HepG2 (cell line): ENCODE data around the gene GNB1. TPM values are rescaled to one million over a fixed set of nuclear protein-coding genes. Genes with fewer than 3 reads are reported as not detected.

Experiments
- ATAC-seq: fragments of 200-7000 bp; cut with Tn5 transposase; 3 replicates; pipeline ENCODE4 v1.9.1; 2020; ENCODE audit warnings: mild to moderate bottlenecking, moderate library complexity
- BruUV-seq: library from RNA; stranded (reverse); fragments of 400-500 nt; replicated peaks from 2 replicates; lab custom pipeline; 2021; lab: Mats Ljungman, UMichigan
- CTCF ChIA-PET: fragments of 300-600 bp; formaldehyde crosslinking; extraction: SDS; loops from one replicate; lab custom pipeline; 2021; ENCODE audit warnings: low total read pairs, inconsistent platforms, low intra/inter-chr PET ratio; lab: Yijun Ruan, JAX
- POLR2A ChIA-PET: fragments of 350-600 bp; sonication (Branson Sonifier 250); formaldehyde crosslinking; loops from one replicate; lab custom pipeline; 2020; ENCODE audit warnings: antibody characterized with exemption, inconsistent platforms; lab: Yijun Ruan, JAX
- DNase-seq: peaks from one replicate; pipeline ENCODE4 v3.0.0-alpha.2; 2015; ENCODE audit warnings: low spot score
- FAIRE-seq: peaks from 3 replicates; lab custom pipeline; 2011; peaks lifted over from hg19 to GRCh38; lab: Jason Lieb, UNC
- H2AFZ ChIP-seq: one replicate; pipeline ENCODE4 v1.6.1; 2011; ENCODE audit warnings: low read length, inconsistent platforms
- H3K27ac ChIP-seq: fragments of 300-600 bp; 3 replicates; pipeline ENCODE4 v1.8.0; 2011; ENCODE audit warnings: mixed run types, mild to moderate bottlenecking, mixed read lengths, low read length, inconsistent platforms; ENCODE audit not compliant: insufficient read depth; ENCODE audit errors: extremely low read length
- H3K27me3 ChIP-seq, 2 experiments: fragments of 200-600 bp in 1 of 2; 2 replicates in 1 of 2; 3 replicates in 1 of 2; pipeline versions ENCODE4 v1.6.0 to v1.8.0; 2011; ENCODE audit warnings: low read length in 2 of 2, mild to moderate bottlenecking in 2 of 2, moderate library complexity in 2 of 2, inconsistent platforms in 1 of 2; ENCODE audit not compliant: insufficient read depth in 2 of 2, control insufficient read depth in 1 of 2
- H3K36me3 ChIP-seq, 2 experiments: fragments of 200-600 bp in 1 of 2; replicated peaks in 1 of 2; 2 replicates in 1 of 2; 3 replicates in 1 of 2; pipeline versions ENCODE4 v1.5.1 to v1.8.0; 2011; ENCODE audit warnings: low read length in 2 of 2, inconsistent platforms in 1 of 2; ENCODE audit not compliant: insufficient read depth in 2 of 2, control insufficient read depth in 1 of 2
- H3K4me1 ChIP-seq: 2 replicates; pipeline ENCODE4 v1.5.1; 2012; ENCODE audit warnings: low read length, inconsistent platforms; ENCODE audit not compliant: insufficient read depth
- H3K4me2 ChIP-seq: 2 replicates; pipeline ENCODE4 v1.6.0; 2011; ENCODE audit warnings: low read depth, low read length, inconsistent platforms
- H3K4me3 ChIP-seq, 3 experiments: fragments of 200-600 bp in 1 of 3; sonication (generic), shearing (Covaris generic) in 1 of 3; replicated peaks in 1 of 3; 2 replicates each; pipeline ENCODE4 v1.5.1; 2011 to 2016; ENCODE audit warnings: low read length in 3 of 3, inconsistent platforms in 2 of 3, low read depth in 2 of 3, mild to moderate bottlenecking in 2 of 3, control low read depth in 1 of 3, mixed read lengths in 1 of 3; ENCODE audit not compliant: insufficient read depth in 1 of 3
- H3K79me2 ChIP-seq: one replicate; pipeline ENCODE4 v1.6.1; 2011; ENCODE audit warnings: low read length, inconsistent platforms; ENCODE audit not compliant: insufficient read depth
- H3K9ac ChIP-seq: 2 replicates; pipeline ENCODE4 v1.6.0; 2011; ENCODE audit warnings: mild to moderate bottlenecking, low read depth, low read length, inconsistent platforms; ENCODE audit not compliant: insufficient read depth
- H3K9me3 ChIP-seq: 2 replicates; pipeline ENCODE4 v1.5.1; 2012; ENCODE audit warnings: mild to moderate bottlenecking, low read length
- H4K20me1 ChIP-seq: 2 replicates; pipeline ENCODE4 v1.6.0; 2011; ENCODE audit warnings: inconsistent platforms, mild to moderate bottlenecking, low read length, moderate library complexity; ENCODE audit not compliant: insufficient read depth
- BHLHE40 ChIP-seq: IDR thresholded peaks from 2 replicates; pipeline ENCODE4 v1.6.1; 2011; ENCODE audit warnings: low read length, improper control_type of control experiment
- ZNF263 ChIP-seq: sonication (generic); formaldehyde crosslinking; IDR thresholded peaks from 2 replicates; pipeline ENCODE4 v1.4.0; 2020; ENCODE audit warnings: missing genetic modification reagents
- WGBS: methylation state at CpG from one replicate; pipeline ENCODE4 v1.1.6; 2017; ENCODE audit warnings: low lambda C conversion rate; 5-methylcytosine and 5-hydroxymethylcytosine counted together
- in situ Hi-C: cut with HindIII; loops from 2 replicates; pipeline ENCODE4 v1.10.0; 2017; ENCODE audit warnings: low pct_unique_long_range_greater_than_20kb; ENCODE audit not compliant: extremely low pct_ligation_motif_present
- intact Hi-C: fragments of 100-400 bp; cut with micrococcal nuclease; formaldehyde crosslinking; loops from one replicate; pipeline ENCODE4 v1.10.0; 2022; ENCODE audit not compliant: unreplicated experiment
- polyA plus RNA-seq, 8 experiments: library from polyadenylated mRNA; depleted of rRNA in 3 of 8; stranded (reverse) in 7 of 8; unstranded in 1 of 8; fragments of >200 nt; fragmentation: Illumina TruSeq in 4 of 8; extraction: Trizol in 4 of 8; gene quantifications; 2 replicates each; pipeline versions ENCODE4 v1.2.1 to v1.2.3, GENCODE V29; 2011 to 2016; ENCODE audit warnings: low read depth in 4 of 8, missing spikeins in 1 of 8, mixed read lengths in 1 of 8; ENCODE audit not compliant: insufficient read depth in 1 of 8
- total RNA-seq, 5 experiments: library from RNA; depleted of rRNA; stranded (reverse); fragments of >200 nt; fragmentation: Illumina TruSeq; extraction: Trizol; gene quantifications; 2 replicates each; pipeline ENCODE4 v1.2.3, GENCODE V29; 2016; ENCODE audit warnings: low read depth in 1 of 5
- TF ChIP-seq, protein P1 (sequence below), 2 experiments: sonication (generic) in 1 of 2; formaldehyde crosslinking in 1 of 2; IDR thresholded peaks; 2 replicates each; pipeline versions ENCODE4 v1.5.1 to v1.6.1; 2011 to 2020; ENCODE audit warnings: borderline replicate concordance in 1 of 2, low read depth in 1 of 2, low read length in 1 of 2, mild to moderate bottlenecking in 1 of 2, missing genetic modification reagents in 1 of 2, moderate library complexity in 1 of 2
- TF ChIP-seq, protein P2 (sequence below): sonication (generic); formaldehyde crosslinking; IDR thresholded peaks from 2 replicates; pipeline ENCODE4 v1.5.0; 2020; ENCODE audit warnings: missing genetic modification reagents, mild to moderate bottlenecking, borderline replicate concordance
- TF ChIP-seq, protein P3 (sequence below): sonication (generic); formaldehyde crosslinking; IDR thresholded peaks from 2 replicates; pipeline ENCODE4 v1.4.0; 2020; ENCODE audit warnings: missing genetic modification reagents, low read depth, mild to moderate bottlenecking, borderline replicate concordance

Gene GNB1
- total and polyA plus RNA-seq, 2 of the 13 experiments (the other 11 are each of a cell fraction or from before 2014, with no cell fraction given) = 66.2 to 327 TPM

DNA sequence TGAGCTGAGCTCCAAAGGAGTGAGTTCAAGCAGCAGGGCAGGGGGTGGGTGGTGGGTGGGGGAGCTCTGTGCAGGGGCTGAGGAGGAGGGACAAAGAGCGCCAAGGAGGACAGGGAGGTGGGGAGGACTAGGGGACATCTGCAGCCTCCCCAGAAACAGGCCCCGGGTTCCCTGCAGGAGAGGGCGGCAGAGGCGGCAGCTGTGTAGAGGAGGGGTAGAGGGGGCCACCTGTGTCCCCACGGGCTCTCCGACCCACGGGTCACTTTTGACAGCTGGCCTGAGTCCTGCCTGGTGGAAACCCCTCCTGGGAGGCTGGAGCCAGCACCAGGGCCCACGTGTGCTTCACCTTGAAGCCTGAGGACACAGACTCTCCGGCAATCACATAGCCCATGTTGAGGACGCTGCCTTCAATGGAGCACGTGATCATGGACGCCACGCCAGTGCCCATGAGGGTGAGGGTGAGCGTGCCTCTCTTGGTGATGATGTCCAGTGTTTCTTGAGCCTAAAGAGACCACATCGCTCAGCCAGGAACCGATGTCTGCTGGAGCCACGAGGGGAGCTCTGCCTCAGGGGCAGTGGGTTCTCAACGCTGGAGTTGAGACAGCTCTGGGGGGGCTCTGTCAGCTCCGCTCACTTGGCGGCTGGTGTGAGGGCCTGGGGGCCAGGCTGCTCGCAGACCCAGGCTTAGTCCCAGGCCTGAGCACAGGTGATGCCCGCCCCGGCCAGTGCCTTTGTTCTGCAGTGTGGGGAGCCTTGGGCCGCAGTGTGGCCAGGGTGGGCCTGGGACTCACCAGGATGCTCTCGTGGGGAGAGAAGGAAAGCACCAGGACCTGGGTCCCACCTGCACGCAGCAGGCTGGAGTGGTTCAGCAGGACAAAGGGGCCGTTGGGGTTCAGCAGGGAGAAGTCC, 34.8 kb upstream of the GNB1 start:
- no peak for ATAC-seq
- H3K36me3 ChIP-seq = no peaks in the 10 kb centered on the region
- ChIA-PET POLR2A (interaction anchor here (3.3 kb wide), 1 partner anchor 17 kb away, joined by 55 read pairs; no protein-coding TSS in a partner anchor), CTCF (no interaction called here)
- 26% methylated on average over 8 of the region's 27 CpGs for WGBS
- DNase-seq = no peak
- no peak overlapping the region for H3K9ac ChIP-seq
- H3K4me3 ChIP-seq = no peak overlapping the region; a peak in 1 of 6 replicates
- peaks cover 26 to 47% of the 10 kb centered on the region in 2 experiments; a peak in 4 of 5 replicates for H3K27me3 ChIP-seq
- in situ Hi-C loops = no loop called here
- peak overlapping the region; percentile 16 for H3K4me2 ChIP-seq
- H3K79me2 ChIP-seq = no peaks in the 10 kb centered on the region
- H3K27ac ChIP-seq = no peak overlapping the region
- no peak overlapping the region for H2AFZ ChIP-seq
- intact Hi-C loops = no loop called here
- no peak for FAIRE-seq
- TF ChIP-seq, protein P1, sequence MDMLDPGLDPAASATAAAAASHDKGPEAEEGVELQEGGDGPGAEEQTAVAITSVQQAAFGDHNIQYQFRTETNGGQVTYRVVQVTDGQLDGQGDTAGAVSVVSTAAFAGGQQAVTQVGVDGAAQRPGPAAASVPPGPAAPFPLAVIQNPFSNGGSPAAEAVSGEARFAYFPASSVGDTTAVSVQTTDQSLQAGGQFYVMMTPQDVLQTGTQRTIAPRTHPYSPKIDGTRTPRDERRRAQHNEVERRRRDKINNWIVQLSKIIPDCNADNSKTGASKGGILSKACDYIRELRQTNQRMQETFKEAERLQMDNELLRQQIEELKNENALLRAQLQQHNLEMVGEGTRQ (IDR thresholded peaks at IDR 0.05; ENCODE audit: low read depth, low read length) = peak; percentile 49; the same call in 1 of the 2 replicates
- TF ChIP-seq, protein P1 (CRISPR knock-in tag; IDR thresholded peaks at IDR 0.05; ENCODE audit: borderline replicate concordance) = peak; percentile 53; the same call in 1 of the 2 replicates
- 0 out of 2 replicates have a peak, but pooled peaks have one; percentile 29 for TF ChIP-seq ZNF263 (CRISPR knock-in tag)
- TF ChIP-seq, protein P2, sequence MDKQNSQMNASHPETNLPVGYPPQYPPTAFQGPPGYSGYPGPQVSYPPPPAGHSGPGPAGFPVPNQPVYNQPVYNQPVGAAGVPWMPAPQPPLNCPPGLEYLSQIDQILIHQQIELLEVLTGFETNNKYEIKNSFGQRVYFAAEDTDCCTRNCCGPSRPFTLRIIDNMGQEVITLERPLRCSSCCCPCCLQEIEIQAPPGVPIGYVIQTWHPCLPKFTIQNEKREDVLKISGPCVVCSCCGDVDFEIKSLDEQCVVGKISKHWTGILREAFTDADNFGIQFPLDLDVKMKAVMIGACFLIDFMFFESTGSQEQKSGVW (CRISPR knock-in tag) = no peak
- TF ChIP-seq BHLHE40 = 0 out of 2 replicates have a peak, but pooled peaks have one; percentile 29
- TF ChIP-seq, protein P3, sequence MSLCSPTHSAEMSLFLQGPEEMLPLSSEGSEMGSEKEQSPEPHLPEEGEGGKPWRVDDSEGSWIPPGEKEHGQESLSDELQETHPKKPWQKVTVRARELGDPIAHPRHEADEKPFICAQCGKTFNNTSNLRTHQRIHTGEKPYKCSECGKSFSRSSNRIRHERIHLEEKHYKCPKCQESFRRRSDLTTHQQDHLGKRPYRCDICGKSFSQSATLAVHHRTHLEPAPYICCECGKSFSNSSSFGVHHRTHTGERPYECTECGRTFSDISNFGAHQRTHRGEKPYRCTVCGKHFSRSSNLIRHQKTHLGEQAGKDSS (CRISPR knock-in tag) = no peak
- BruUV-seq = no TSS peak
- H4K20me1 ChIP-seq = no peaks in the 10 kb centered on the region
- peaks cover 57% of the 10 kb centered on the region for H3K4me1 ChIP-seq
- H3K9me3 ChIP-seq = no peaks in the 10 kb centered on the region
